ENCODE data around the gene LHX5. TPM values are rescaled to one million over a fixed set of nuclear protein-coding genes. Genes with fewer than 3 reads are reported as not detected.

The LHX5 gene
- total RNA-seq, 4 donors from 2014 or later: not detected

GRCh38 chr12:113474635-113475436 is 3.2 kb upstream of the LHX5 start:
- H3K4me3 ChIP-seq: no peak overlapping the region
- peaks cover 0 to 13% (median 0%) of the 10 kb centered on the region in 3 donors for H3K4me1 ChIP-seq
- no peaks in the 10 kb centered on the region for H3K36me3 ChIP-seq
- DNase-seq: no peak
- 1 to 2% methylated on average over 12 to 15 of the region's 19 CpGs for WGBS, 2 donors
- intact Hi-C loops (cut with DNase I): no loop called here
- H3K27ac ChIP-seq: no peak overlapping the region
- TF ChIP-seq CTCF (IDR thresholded peaks at IDR 0.05) (no peak), POLR2A (IDR thresholded peaks at IDR 0.05) (no peak)
- H3K27me3 ChIP-seq: peaks cover 14 to 100% (median 71%) of the 10 kb centered on the region in 4 donors
- no peaks in the 10 kb centered on the region for H3K9me3 ChIP-seq

- H3K9me3 ChIP-seq: no peaks in the 10 kb centered on the region
- H3K36me3 ChIP-seq: no peaks in the 10 kb centered on the region
- no peak for DNase-seq
- intact Hi-C loops (cut with DNase I): no loop called here
- H3K4me3 ChIP-seq: no peak overlapping the region
- 1 to 4% methylated on average over 7 to 9 of the region's 9 CpGs for WGBS, 2 donors
- peaks cover 14 to 100% (median 70%) of the 10 kb centered on the region in 4 donors for H3K27me3 ChIP-seq
- no peak for TF ChIP-seq POLR2A (IDR thresholded peaks at IDR 0.05)
- TF ChIP-seq CTCF (IDR thresholded peaks at IDR 0.05): no peak
- H3K4me1 ChIP-seq: peaks cover 0 to 7% (median 0%) of the 10 kb centered on the region in 3 donors
- no peak overlapping the region for H3K27ac ChIP-seq
These were observed 2.3 kb upstream of the LHX5 start for GRCh38 chr12:113473942-113474341.

GRCh38 chr12:113473400-113473799 is 1.7 kb upstream of the LHX5 start:
- peaks cover 0 to 9% (median under 1%) of the 10 kb centered on the region in 3 donors for H3K4me1 ChIP-seq
- intact Hi-C loops (cut with DNase I): no loop called here
- H3K9me3 ChIP-seq: no peaks in the 10 kb centered on the region
- WGBS, 2 donors: 27 to 31% methylated on average over 6 of the region's 6 CpGs
- no peak for DNase-seq
- no peaks in the 10 kb centered on the region for H3K36me3 ChIP-seq
- no peak overlapping the region for H3K4me3 ChIP-seq
- no peak overlapping the region for H3K27ac ChIP-seq
- peaks cover 10 to 100% (median 68%) of the 10 kb centered on the region in 4 donors for H3K27me3 ChIP-seq
- TF ChIP-seq POLR2A (IDR thresholded peaks at IDR 0.05): no peak
- TF ChIP-seq CTCF (IDR thresholded peaks at IDR 0.05): no peak

- no peak overlapping the region for H3K4me3 ChIP-seq
- intact Hi-C loops (cut with DNase I): no loop called here
These were observed 785 bp upstream of the LHX5 start for GRCh38 chr12:113472191-113473121.

More at GRCh38 chr12:113472191-113473121, 785 bp upstream of the LHX5 start:
- no peaks in the 10 kb centered on the region for H3K36me3 ChIP-seq
- peaks cover 15 to 100% (median 68%) of the 10 kb centered on the region in 4 donors for H3K27me3 ChIP-seq
- no peaks in the 10 kb centered on the region for H3K9me3 ChIP-seq
- TF ChIP-seq POLR2A (IDR thresholded peaks at IDR 0.05) (no peak), CTCF (IDR thresholded peaks at IDR 0.05) (no peak)
- DNase-seq: no peak
- no peak overlapping the region for H3K27ac ChIP-seq
- peaks cover 0 to 18% (median 10%) of the 10 kb centered on the region in 3 donors for H3K4me1 ChIP-seq
- WGBS, 2 donors: 15 to 19% methylated on average over 12 to 15 of the region's 51 CpGs

Data from esophagus squamous epithelium (tissue), 5 donors.